NCI-H187 treated with DMSO at 0.1 percent for 48 hours (cell line): ENCODE data around the gene CHSY3.

Experiments
- DNase-seq: peaks from one replicate; lab custom pipeline; 2025; lab: John Stamatoyannopoulos, UW

Gene CHSY3

DNA sequence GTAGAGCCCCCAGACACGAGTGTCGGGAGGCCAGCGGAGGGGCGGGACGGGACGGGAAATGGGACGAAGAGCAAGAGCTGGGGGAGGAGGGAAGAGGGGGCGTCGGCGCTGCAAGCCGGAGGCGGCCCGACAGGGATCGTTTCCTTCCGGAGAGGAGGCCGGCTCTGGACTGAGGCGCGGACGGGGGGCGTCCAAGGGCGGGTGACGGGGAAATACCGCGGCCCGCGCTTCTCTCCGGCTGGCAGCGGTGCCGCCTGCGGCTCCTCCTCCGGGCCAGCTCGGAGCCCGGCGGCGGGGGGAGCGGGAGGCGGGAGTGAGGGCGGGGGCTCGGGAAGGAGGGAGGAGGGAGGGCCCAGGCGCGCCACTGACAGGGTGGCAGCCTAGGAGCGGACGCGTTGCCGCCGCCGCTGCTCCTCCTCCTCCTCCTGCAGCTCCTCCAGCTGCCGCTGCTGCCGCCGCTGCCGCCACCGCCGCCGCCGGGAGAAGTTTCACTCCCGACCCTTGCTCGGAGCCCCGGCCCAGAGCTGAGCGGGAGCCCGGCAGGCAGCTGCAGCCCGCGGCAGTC, at the start of gene CHSY3:
TSS of gene CHSY3 (plus strand) at position 364 of the 565 bp plus-strand sequence.
- DNase-seq: no peak

DNA sequence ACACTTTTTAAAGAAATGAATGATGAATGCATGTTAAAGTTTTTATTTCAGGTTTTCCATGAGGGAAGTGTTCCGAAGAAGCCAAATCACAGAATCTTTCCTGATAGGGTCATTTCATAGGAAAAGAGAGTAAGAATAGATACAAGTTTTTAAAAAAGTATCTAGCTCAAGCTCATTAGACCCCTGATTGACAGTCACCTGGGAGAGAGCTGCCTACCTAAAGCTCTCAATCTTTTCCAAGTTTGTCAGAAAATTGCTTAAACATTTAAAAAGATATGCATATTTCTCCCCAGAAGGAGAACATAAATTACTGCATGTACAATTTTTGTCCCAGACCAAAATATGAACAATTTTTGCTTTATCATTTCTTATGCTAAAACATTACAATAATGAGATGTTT, 47.9 kb upstream of the CHSY3 start:
- no peak for DNase-seq

DNA sequence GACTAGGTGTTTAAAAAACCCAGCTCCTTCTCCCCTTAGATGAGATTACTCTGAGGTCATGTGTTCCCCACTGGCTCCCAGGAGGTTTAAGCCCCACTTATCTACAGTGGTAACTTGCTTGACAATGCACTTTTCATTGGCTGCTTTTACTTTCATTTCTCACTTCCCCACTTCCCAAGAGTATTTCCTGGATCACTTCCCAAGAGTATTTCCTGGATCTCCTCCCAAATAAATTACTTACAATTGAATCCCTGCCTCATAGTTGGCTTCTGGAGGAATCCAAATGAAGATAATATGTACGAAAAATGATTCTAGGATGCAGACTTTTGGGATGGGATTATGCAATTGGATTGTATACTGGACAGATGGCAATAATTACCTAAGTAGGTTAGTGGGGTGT, 47.1 kb upstream of the CHSY3 start:
- no peak for DNase-seq

DNA sequence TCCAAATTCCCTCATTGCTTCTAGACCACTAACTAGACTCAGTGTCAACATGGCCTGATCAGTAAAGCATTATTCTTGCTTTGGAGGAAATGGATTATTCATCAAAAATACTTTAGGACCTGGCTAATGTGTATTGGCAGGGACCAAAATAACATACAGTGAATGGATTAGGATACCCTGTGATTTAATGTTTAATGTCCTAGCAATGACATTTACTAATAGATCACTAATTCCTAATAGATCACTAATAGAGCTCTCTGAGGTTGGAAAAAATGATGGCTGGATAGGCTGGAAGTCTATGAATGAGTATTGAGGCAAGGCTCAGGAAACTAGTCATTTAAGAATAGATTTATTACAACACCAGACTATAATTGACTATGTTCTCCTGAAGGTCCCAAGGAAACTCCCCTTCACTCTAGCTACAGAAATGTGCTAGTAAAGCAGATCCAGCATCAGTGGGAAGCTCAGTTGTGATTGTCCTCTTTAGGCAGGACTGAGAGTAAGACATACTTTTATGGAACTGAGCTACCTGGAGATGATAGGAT, 46.1 kb upstream of the CHSY3 start:
- no peak for DNase-seq

DNA sequence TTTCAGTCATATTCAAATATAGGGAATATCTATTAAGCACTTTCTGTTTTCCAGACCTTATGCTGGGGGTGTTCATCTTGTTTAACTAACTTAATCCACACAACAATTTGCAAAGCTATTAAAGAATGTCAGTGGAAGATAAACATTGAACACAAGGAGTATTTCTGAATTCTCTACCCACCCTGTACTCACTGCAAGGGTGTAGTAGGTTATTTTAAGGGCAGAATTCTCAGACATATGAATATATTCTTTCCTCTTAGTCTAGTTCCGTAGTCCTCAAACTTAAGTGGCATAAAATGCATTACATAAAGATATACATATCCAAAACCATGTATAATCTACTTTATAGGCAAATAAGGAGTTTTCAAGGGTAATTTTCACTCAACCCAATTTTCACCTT, 19.9 kb upstream of the CHSY3 start:
- DNase-seq: no peak

DNA sequence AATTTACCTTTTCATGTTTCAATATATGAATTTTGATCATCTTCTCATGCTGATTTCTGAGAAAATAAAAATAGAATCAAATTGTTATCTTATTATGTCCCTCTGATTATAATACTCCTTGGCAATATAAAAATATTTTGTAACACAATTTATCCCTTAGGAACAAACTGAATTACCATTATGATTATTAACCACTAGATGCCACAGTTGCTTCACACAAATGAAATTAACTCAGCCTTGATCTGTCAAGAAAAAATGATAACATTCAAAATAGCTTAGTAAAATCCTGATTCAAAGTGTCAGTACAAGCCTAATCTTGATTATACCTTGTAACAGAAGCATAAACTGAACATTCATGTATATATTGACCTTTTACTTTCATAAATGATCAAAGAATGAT, 4.8 kb upstream of the CHSY3 start:
- DNase-seq: no peak

DNA sequence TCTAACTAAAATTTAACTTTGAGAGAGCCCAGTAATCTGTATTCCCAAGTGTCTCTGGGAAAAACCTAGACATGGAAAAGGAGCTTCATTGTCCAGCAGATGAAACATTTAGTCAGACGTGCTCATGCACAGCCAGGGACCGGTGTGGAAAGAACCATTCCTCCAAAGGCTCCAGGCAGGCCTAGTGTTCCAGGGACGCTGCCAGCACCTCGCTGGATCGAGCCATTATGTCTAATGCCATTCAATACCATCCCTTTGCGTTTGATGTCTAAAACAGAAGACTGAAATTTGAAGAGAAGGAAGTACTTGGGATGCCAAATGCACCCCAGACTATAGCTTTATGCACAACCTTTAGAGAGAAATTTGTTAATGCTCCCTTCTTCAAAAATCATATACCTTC, 1.4 kb upstream of the CHSY3 start:
- no peak for DNase-seq

DNA sequence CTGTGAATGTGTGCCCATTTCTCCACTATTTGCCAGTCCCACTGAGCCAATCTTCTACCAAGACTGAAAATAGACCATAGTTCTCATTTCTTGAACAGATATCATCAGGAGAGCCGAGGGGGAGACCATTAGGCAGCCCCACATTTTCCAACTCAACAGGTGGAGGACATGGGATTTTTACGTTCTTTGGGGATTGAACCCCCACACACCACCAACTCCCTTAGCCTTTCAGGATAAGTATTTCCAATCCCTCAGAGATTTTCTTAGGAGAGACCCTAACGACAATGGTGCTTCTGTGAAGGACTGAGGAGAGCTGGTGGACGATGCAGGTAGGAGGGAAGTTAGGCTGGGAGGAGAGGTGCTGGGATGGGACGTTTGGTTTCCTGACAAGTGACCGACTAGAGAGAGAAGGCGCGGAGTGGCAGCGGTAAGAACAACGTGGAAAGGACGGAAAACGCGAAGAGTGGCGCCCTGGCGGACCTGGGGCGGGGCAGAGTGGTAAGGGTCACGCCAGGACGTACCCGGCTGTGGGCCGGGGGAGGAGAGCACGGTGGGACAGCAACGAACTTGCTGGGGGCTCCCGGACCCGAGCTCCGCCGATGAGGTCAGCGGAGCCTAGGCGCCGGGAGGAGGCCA, 681 bp upstream of the CHSY3 start:
- no peak for DNase-seq

DNA sequence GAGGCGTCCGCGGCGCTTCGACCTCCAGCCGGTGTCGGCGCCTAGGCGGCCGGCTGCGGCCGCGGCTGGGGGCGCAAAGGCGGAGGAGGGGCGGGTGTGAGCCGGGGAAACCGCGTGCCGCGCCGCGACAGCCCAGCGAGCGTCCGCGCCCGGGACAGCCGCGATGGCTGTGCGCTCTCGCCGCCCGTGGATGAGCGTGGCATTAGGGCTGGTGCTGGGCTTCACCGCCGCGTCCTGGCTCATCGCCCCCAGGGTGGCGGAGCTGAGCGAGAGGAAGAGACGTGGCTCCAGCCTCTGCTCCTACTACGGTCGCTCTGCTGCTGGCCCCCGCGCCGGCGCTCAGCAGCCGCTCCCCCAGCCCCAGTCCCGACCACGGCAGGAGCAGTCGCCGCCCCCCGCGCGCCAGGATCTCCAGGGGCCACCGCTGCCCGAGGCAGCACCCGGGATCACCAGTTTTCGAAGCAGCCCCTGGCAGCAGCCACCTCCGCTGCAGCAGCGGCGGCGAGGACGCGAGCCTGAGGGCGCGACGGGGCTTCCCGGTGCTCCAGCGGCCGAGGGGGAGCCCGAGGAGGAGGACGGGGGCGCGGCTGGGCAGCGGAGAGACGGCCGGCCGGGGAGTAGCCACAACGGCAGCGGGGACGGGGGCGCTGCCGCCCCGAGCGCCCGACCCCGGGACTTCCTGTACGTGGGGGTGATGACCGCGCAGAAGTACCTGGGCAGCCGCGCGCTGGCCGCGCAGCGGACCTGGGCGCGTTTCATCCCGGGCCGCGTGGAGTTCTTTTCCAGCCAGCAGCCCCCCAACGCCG, 605 bp downstream of the CHSY3 start:
- DNase-seq: no peak

DNA sequence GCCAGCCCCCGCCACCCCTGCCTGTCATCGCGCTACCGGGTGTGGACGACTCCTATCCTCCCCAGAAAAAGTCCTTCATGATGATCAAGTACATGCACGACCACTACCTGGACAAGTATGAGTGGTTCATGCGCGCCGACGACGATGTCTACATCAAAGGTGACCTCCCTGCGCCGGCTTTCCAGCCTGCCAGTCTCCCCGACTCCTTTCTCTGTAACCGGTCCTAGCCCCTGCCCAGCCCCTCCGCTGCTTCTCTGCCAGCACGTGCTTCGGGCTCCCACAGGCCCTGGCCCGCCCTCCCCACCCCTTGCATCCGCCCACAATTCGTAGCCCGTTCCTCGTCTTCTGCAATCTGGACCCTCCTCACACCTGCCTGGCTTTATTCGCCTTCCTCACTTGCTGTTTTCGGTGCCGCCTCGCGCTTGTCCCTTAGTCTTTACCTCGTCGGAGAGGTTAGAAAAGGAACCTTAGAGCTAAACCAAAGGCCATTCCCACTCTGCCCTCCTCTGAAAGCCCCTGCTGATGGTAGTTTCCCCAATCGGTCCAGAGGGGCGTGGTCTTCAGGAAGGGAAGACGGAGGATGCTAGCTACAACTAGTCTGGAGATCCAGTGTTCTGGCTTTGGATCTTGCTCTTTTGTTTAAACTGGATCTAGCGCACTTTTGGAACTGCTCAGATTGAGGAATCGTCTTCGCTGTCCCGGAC, 1.4 kb downstream of the CHSY3 start:
- DNase-seq: no peak

DNA sequence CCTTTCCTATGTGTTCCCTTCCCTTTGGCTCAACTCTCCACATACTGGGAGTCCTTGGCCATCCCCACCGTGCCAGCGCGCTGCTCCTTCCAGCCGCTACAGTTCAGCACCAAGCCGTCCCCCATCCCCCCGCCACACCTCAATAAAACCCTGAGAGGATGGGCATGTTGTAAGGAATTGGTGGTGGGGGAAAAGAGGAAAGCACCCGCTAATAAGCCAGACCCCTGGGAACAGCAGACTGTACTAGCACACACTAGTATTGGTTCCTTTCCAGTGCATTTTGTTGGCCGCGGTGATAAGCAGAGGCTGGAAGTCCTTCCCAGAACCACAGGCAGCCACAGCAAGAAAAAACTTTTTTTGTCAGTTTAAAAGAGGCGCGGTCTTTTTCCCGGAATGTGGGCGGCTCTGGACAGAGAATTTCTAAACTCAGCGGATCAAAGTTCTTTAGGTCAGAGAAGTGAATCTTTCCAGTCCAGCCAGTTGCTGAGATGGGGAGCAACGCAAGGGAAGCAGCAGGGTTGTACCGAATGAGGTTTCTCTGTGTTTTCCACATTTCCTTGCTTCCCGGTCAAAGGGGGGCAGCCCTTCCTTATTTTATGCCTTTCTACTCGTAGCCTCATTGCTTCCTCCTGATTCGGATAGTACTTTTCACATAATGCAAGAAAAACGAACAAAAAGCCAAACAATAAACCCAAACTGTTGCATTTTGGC, 2.1 kb downstream of the CHSY3 start:
- DNase-seq: no peak

DNA sequence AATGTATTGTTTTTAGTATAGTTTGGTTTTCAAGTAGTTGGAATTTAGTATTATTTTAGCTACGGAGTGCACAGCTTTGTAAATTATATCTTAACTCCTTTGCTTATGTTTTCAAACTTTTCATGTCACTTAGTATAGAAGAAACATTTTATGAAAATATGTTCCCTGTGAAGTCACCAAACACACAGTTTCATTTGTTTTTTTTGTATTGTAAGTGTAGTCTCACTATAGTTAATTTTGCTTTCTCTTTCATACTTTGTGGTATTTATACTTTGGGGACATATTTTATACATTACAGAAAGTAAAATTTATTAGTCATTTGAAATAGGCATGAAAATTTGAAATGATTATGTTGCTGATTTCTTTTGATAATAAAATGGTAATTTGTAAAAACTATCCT, 5.0 kb downstream of the CHSY3 start:
- no peak for DNase-seq

DNA sequence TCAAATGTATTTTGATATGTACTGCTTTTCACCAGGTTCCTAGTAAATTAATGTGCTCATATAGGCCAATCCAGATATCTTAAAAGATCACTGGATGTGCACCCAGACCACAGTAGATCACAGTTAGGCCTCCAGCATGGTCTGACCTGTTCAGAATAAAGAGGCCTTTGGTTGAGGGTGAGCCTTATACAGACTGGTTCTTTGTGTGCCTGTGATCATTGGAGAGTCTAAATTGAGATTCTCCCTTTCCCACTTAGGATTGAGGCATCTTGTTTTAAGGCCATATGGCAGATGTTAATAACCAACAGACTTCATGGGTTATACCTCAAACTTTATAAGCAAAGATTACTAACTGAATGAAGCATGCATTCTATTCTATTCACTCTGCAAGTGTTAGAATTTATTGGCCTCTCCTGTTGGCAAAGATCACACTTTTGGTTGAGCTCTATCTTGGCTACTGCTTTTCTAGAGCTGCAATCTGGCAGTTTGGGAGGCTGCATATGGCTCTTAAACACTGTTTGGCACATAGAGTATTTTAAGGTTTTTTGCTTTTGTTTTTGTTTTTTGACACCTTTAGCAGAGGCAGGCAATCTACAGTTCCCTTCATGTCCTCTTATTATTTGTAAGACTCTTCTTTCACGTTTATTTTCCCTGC, 8.5 kb downstream of the CHSY3 start:
- no peak for DNase-seq

DNA sequence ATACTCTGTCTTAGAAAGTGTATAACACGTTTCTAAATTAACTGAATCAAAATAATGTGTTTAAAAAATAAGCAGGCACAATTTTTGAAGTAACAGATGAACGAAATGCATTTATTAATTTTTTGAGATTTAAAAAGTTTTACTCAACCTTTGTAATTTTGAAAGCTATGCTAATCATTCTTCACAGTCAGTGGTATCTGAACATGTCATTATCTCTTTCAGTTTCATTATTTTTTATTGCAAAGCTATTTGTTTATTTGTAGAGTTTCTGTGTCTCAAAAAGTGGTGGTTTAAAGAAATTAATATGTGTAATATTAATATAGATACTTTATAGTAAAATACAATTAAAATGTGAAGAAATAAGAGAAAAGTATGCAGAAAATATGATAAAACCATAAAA, 11.2 kb downstream of the CHSY3 start:
- DNase-seq: no peak

DNA sequence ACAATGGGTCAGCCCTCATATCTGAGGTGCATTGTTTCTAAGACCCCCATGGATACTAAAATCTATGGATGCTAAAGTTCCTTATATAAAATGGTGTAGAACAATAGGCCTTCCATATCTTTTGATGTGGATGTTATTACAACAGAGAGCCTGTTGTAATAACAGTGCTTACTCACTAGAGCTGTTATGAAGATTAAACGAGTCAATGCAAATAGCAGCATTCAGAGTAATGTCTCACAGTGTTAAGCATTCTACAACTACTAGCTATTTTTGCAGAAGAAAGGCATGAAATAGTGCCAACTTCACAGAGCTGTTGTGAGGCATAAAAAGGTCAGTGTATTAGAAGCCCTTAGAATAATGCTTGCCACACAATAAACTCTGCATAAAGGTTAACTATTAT, 13.0 kb downstream of the CHSY3 start:
- DNase-seq: no peak

DNA sequence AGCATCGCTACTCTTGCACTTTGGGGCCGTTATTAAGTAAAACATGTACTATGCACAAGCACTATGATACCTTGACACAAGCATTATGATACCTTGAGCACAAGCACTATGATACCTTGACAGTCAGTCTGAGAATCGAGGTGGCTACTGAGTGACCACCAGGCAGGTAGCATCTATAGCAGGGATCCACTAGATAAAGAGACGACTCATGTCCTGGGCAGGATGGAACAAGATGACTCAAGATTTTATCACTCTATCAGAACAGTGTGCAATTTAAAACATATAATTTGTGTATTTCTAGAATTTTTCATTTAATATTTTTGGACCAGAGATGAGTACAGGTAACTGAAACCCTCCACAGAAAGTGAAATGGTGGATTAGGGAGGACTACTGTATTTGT, 16.9 kb downstream of the CHSY3 start:
- DNase-seq: no peak

DNA sequence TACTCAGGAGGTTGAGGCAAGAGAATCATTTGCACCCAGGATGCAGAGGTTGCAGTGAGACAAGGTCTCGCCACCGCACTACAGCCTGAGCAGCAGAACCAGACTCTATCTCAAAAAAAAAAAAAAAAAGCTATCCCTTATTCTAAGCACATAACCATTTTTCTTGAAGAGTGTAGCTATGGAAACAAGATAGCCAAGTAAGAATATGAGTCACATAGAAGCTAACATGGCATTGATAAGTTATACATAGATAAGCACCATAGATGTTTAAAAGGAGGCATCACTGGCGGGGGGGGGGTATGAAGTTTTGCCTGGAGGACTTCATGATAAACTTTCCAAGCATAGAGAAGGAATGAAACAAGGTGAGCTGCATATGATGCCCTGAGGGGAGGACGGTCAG, 26.0 kb downstream of the CHSY3 start:
- no peak for DNase-seq

DNA sequence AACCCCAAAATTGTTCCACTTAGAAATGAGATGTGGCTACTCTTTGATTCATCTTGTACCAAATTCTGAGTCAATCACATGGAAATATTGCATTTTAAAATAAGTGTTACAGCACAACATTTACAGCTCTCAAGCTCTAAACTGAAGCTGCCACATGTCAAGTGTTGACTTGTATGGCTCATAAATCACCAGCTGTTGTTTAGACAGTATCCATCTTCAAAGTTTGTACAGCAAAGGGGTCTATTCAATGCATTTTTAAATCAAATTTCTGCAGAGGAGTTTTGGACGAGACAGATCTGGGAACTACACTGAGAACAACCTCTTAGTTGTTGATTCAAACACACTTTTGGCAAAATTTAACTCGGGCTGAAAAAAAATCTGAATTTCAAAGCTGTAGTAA, 31.4 kb downstream of the CHSY3 start:
- no peak for DNase-seq

DNA sequence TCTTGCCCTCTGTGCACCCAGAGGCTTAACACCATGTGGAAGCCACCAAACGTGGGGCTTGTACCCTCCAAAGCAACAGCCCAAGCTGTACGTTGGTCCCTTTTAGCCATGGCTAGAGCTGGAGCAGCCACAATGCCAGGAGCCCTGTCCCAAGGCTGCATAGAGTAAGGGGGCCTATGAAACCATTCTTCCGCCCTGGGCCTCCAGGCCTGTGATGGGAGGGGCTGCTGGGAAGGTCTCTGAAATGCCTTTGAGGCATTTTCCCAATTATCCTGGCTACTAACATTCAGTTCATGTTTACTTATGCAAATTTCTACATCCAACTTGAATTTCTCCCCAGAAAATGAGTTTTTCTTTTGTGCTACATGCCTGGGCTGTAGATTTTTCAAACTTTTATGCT, 33.8 kb downstream of the CHSY3 start:
- no peak for DNase-seq

DNA sequence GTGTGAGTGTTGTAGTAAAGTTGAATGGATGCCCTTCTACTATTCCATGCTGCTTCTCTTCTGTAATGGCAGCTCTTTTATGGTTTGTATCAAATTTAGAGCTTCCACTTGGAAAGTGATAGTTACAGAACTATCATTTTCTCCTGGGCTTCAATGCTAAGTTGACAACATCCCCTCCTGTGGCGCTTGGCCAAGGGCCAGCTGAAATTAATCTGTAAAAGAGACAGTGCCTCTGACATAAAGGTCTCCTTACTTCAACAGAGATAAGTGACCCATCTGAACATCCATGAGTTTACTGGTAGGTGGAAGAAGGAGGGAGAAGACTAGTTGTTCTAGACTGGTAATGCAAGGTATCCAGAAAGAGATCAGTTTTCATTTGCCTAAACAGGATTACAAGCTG, 39.7 kb downstream of the CHSY3 start:
- no peak for DNase-seq

DNA sequence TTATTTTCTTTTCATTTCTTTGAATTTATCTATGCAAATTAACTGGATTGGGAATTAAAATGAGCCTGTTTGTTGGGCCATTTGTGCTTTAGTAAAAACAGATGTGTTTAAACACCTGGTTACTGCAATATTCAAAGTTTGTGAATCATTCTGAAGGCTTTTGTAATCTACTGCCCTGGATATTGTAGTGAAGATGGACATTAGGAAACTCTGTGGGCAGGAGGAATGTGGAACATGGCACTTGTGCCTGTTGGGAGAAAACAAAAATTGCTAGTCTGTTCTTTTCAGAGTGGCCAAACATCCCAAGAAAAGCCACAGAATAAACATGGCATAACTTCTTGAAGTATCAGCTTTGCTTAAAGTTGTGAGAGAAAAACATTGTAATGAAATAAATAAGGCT, 40.8 kb downstream of the CHSY3 start:
- DNase-seq: no peak
